Gastrocnemius medialis (tissue), 4 donors: Measurements from ENCODE around the gene QSOX2.

Experiments
- CTCF ChIP-seq, 5 experiments: fragments of 450-650 bp in 3 of 5; fragments of 200-600 bp in 2 of 5; sonication (generic) in 2 of 5; IDR thresholded peaks in 4 of 5; conservative IDR thresholded peaks in 1 of 5; 1 replicate in 4 of 5; 2 replicates in 1 of 5; pipeline ENCODE4 v1.5.1; 2016 to 2019; ENCODE audit warnings: antibody characterized with exemption in 5 of 5, mild to moderate bottlenecking in 3 of 5, moderate library complexity in 3 of 5
- POLR2A ChIP-seq, 2 donors: fragments of 450-650 bp; IDR thresholded peaks; one replicate each; pipeline ENCODE4 v1.6.1; 2017; ENCODE audit warnings: antibody characterized with exemption in 2 of 2, mild to moderate bottlenecking in 2 of 2, moderate library complexity in 2 of 2

- TF ChIP-seq CTCF (IDR thresholded peaks at IDR 0.05 in 4 of 5, conservative IDR thresholded peaks at IDR 0.05 in 1 of 5) (no peak), POLR2A (IDR thresholded peaks at IDR 0.05) (no peak)
Measured at GRCh38 chr9:136286359-136286986, 40.9 kb upstream of the QSOX2 start.
